CD4-positive, alpha-beta T cell (primary cell): ENCODE data around the gene STING1. TPM values are rescaled to one million over a fixed set of nuclear protein-coding genes. Genes with fewer than 3 reads are reported as not detected.

Experiments used
- ATAC-seq: fragments of 200-7000 bp; cut with Tn5 transposase; one replicate; pipeline ENCODE4 v1.10.0; 2022; ENCODE audit warnings: mild to moderate bottlenecking; ENCODE audit not compliant: poor library complexity
- CTCF ChIA-PET: fragments of 350-600 bp; sonication (Branson Sonifier 250); formaldehyde crosslinking; loops from one replicate; lab custom pipeline; 2021; ENCODE audit warnings: antibody characterized with exemption, inconsistent platforms; lab: Charles Lee
- POLR2A ChIA-PET: fragments of 350-600 bp; sonication (Branson Sonifier 250); formaldehyde crosslinking; loops from one replicate; lab custom pipeline; 2021; ENCODE audit warnings: antibody characterized with exemption, inconsistent platforms; lab: Charles Lee
- DNase-seq, 14 experiments: peaks; one replicate each; pipeline ENCODE4 v3.0.0-alpha.2; 2013 to 2020; ENCODE audit warnings: mixed read lengths in 2 of 14
- H3K27ac ChIP-seq, 2 donors: one replicate each; pipeline versions ENCODE4 v1.5.1 to v1.7.0; 2013; ENCODE audit warnings: low read length in 2 of 2, low read depth in 1 of 2, mild to moderate bottlenecking in 1 of 2
- H3K27me3 ChIP-seq, 2 experiments: 1 replicate in 1 of 2; 2 replicates in 1 of 2; pipeline versions ENCODE4 v1.6.1 to v1.7.0; 2013; ENCODE audit warnings: low read length in 2 of 2, control low read depth in 1 of 2, mild to moderate bottlenecking in 1 of 2, moderate library complexity in 1 of 2; ENCODE audit not compliant: insufficient read depth in 2 of 2, control insufficient read depth in 1 of 2
- H3K36me3 ChIP-seq: one replicate; pipeline ENCODE4 v1.6.1; 2013; ENCODE audit warnings: low read length, control low read depth; ENCODE audit not compliant: insufficient read depth
- H3K4me1 ChIP-seq: one replicate; pipeline ENCODE4 v1.6.1; 2013; ENCODE audit warnings: low read length, control low read depth; ENCODE audit not compliant: insufficient read depth
- H3K4me3 ChIP-seq: one replicate; pipeline ENCODE4 v1.5.1; 2013; ENCODE audit warnings: mild to moderate bottlenecking, low read length, moderate library complexity
- H3K9me3 ChIP-seq, 2 experiments: 1 replicate in 1 of 2; 2 replicates in 1 of 2; pipeline versions ENCODE4 v1.6.1 to v1.7.0; 2013; ENCODE audit warnings: low read length in 2 of 2, mild to moderate bottlenecking in 2 of 2, control low read depth in 1 of 2, moderate library complexity in 1 of 2; ENCODE audit not compliant: control insufficient read depth in 1 of 2, insufficient read depth in 1 of 2
- H3K27ac Mint-ChIP-seq: one replicate; pipeline ENCODE4 v1.8.0; 2020; ENCODE audit warnings: mixed read lengths
- H3K27me3 Mint-ChIP-seq: one replicate; pipeline ENCODE4 v1.8.0; 2021; ENCODE audit warnings: mixed read lengths
- H3K36me3 Mint-ChIP-seq: one replicate; pipeline ENCODE4 v1.8.0; 2021; ENCODE audit warnings: low read depth, mixed read lengths
- H3K4me1 Mint-ChIP-seq: one replicate; pipeline ENCODE4 v1.8.0; 2021; ENCODE audit warnings: low read depth, mixed read lengths
- H3K4me3 Mint-ChIP-seq: one replicate; pipeline ENCODE4 v1.8.0; 2020; ENCODE audit warnings: mild to moderate bottlenecking, mixed read lengths
- H3K9me3 Mint-ChIP-seq: one replicate; pipeline ENCODE4 v1.8.0; 2020; ENCODE audit warnings: mixed read lengths
- CTCF ChIP-seq: fragments of 200-600 bp; IDR thresholded peaks from one replicate; pipeline ENCODE4 v1.8.0; 2022; ENCODE audit warnings: antibody characterized with exemption, mild to moderate bottlenecking
- intact Hi-C, 2 experiments: fragments of 100-400 bp; cut with DNase I in 1 of 2; cut with micrococcal nuclease in 1 of 2; formaldehyde crosslinking; loops; one replicate each; pipeline versions ENCODE4 v1.15.1 to v1.9.0; 2023 to 2025; cut with DNase I, micrococcal nuclease
- total RNA-seq, 174 experiments: library from RNA in 2 of 174; stranded (reverse) in 2 of 174; gene quantifications; one replicate each; pipeline ENCODE4 v1.2.3 and lab custom pipeline; 2021 to 2026

The STING1 gene
- total RNA-seq, 2 experiments from 2014 or later, result 155 to 168 TPM

DNA sequence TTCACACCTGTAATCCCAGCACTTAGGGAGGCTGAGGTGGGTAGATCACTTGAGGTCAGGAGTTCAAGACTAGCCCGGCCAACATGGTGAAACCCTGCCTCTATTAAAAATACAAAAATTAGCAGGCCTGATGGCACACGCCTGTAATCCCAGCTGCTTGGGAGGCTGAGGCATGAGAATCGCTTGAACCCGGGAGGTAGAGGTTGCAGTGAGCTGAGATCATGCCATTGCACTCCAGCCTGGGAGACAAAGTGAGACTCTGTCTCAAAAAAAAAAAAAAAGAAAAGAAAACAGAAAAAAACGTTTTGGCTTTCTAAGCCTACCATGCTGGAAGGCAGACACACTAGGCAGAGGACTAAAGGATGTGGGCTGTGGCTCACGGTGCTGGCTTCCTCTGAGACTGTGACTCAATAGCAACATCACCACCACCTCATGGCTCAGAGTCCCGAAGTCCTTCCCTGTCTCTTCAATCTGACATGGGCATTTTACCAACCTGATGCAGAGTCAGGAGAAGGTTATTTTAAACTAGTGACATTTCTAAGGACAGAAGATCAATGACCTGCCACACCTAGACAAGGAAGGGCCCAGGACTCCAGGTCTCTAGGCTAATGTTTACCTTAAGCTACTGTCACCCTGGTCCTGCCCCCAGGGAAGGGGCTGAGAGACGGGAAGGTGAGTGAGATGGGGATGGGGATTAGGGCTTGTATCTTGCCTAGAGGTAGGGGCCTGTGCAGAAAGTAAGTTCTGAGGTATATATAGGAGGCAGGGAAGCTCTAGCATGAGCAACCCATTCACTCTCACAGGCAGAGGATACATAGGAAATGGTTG, 23.8 kb downstream of the STING1 start:
- peaks cover 76% of the 10 kb centered on the region for H3K4me1 Mint-ChIP-seq
- H3K4me3 ChIP-seq, result no peak overlapping the region
- ATAC-seq, result peak; percentile 99
- H3K36me3 Mint-ChIP-seq, result no peaks in the 10 kb centered on the region
- H3K36me3 ChIP-seq, result no peaks in the 10 kb centered on the region
- no peaks in the 10 kb centered on the region for H3K9me3 Mint-ChIP-seq
- H3K27ac Mint-ChIP-seq, result peak overlapping the region; percentile 89
- ChIA-PET CTCF (interaction anchor here (0.7 to 3.0 kb wide), 8 partner anchors 12 to 307 kb away, joined by 3 to 17 read pairs (median 5); partner anchors contain the start of genes DNAJC18 and SMIM33), POLR2A (interaction anchor here (0.6 to 3.8 kb wide), 12 partner anchors 11 to 117 kb away, joined by 3 to 26 read pairs (median 4); partner anchors contain the start of genes DNAJC18, SMIM33, SPATA24 and STING1)
- no peak for TF ChIP-seq CTCF
- no peaks in the 10 kb centered on the region for H3K27me3 ChIP-seq
- peak; percentile 55 to 94 (median 73) for DNase-seq
- H3K4me1 ChIP-seq, result peaks cover 69% of the 10 kb centered on the region
- peak overlapping the region; percentile 69 to 83 for H3K27ac ChIP-seq
- H3K27me3 Mint-ChIP-seq, result no peaks in the 10 kb centered on the region
- peak overlapping the region; percentile 3 for H3K4me3 Mint-ChIP-seq
- intact Hi-C loops, result loop anchor here in 1 of 2 experiments (1.0 to 2.0 kb wide), 3 partner anchors 19 to 36 kb away; partner anchors contain the start of genes DNAJC18 and STING1
- H3K9me3 ChIP-seq, result no peaks in the 10 kb centered on the region

GRCh38 chr5:139457653-139458306, 24.8 kb downstream of the STING1 start:
- H3K9me3 Mint-ChIP-seq, result no peaks in the 10 kb centered on the region
- Histone ChIP-seq H3K4me3 (no peak overlapping the region), H3K4me1 (peaks cover 73% of the 10 kb centered on the region), H3K9me3 (no peaks in the 10 kb centered on the region), H3K27ac (peak overlapping the region; percentile 45 to 69), H3K36me3 (no peaks in the 10 kb centered on the region), H3K27me3 (no peaks in the 10 kb centered on the region)
- H3K27ac Mint-ChIP-seq, result peak overlapping the region; percentile 89
- peak in 1 of 14 experiments; percentile 51 for DNase-seq
- POLR2A ChIA-PET, result interaction anchor here (0.8 to 3.8 kb wide), 9 partner anchors 10 to 55 kb away, joined by 3 to 26 read pairs (median 6); partner anchors contain the start of genes DNAJC18, SMIM33, SPATA24 and STING1
- ATAC-seq, result no peak
- no peak overlapping the region for H3K4me3 Mint-ChIP-seq
- intact Hi-C loops, result loop anchor here in 1 of 2 experiments (1.0 to 2.0 kb wide), 3 partner anchors 18 to 35 kb away; partner anchors contain the start of genes DNAJC18 and STING1
- peaks cover 80% of the 10 kb centered on the region for H3K4me1 Mint-ChIP-seq
- no peaks in the 10 kb centered on the region for H3K36me3 Mint-ChIP-seq
- no peaks in the 10 kb centered on the region for H3K27me3 Mint-ChIP-seq
- TF ChIP-seq CTCF, result no peak
- CTCF ChIA-PET, result interaction anchor here (0.6 to 3.0 kb wide), 8 partner anchors 11 to 391 kb away, joined by 3 to 17 read pairs (median 4); no protein-coding TSS in a partner anchor

GRCh38 chr5:139457241-139457640, 25.3 kb downstream of the STING1 start:
- peaks cover 80% of the 10 kb centered on the region for H3K4me1 Mint-ChIP-seq
- ChIA-PET POLR2A (interaction anchor here (1.4 to 3.8 kb wide), 5 partner anchors 13 to 54 kb away, joined by 5 to 26 read pairs (median 16); partner anchors contain the start of genes DNAJC18, SMIM33, SPATA24 and STING1), CTCF (interaction anchor here (3.0 kb wide), 1 partner anchor 35 kb away, joined by 17 read pairs; no protein-coding TSS in a partner anchor)
- Histone ChIP-seq H3K4me3 (no peak overlapping the region), H3K27me3 (no peaks in the 10 kb centered on the region), H3K36me3 (no peaks in the 10 kb centered on the region), H3K9me3 (no peaks in the 10 kb centered on the region), H3K4me1 (peaks cover 75% of the 10 kb centered on the region), H3K27ac (no peak overlapping the region)
- no peaks in the 10 kb centered on the region for H3K27me3 Mint-ChIP-seq
- TF ChIP-seq CTCF, result no peak
- intact Hi-C loops, result no loop called here
- DNase-seq, result no peak
- ATAC-seq, result no peak
- H3K36me3 Mint-ChIP-seq, result no peaks in the 10 kb centered on the region
- peak overlapping the region; percentile 89 for H3K27ac Mint-ChIP-seq
- no peaks in the 10 kb centered on the region for H3K9me3 Mint-ChIP-seq
- H3K4me3 Mint-ChIP-seq, result no peak overlapping the region
